Left colon (tissue), 2 donors: ENCODE data around the gene WAC. TPM values are rescaled to one million over a fixed set of nuclear protein-coding genes. Genes with fewer than 3 reads are reported as not detected.
"Not testable (repeated sequence)": the region's sequence is repeated elsewhere in the genome, so short reads cannot be mapped to it uniquely, and the experiment has no call there.

Experiments used
- ATAC-seq: fragments of 200-7000 bp; cut with Tn5 transposase; one replicate; pipeline ENCODE4 v1.9.1; 2020; ENCODE audit warnings: mild to moderate bottlenecking, moderate library complexity
- DNase-seq, 2 donors: peaks; one replicate each; pipeline ENCODE4 v3.0.0-alpha.2; 2020
- intact Hi-C, 2 donors: fragments of 100-400 bp; cut with DNase I in 1 of 2; cut with micrococcal nuclease in 1 of 2; formaldehyde crosslinking; loops; one replicate each; pipeline versions ENCODE4 v1.11.2 to v1.14.0; 2022; cut with DNase I, micrococcal nuclease
- total RNA-seq, 2 donors: library from RNA; stranded (reverse); fragmentation: NEBNext Ultra II Directional; extraction: Animal tissue kit (Norgen Biotek cat#: 25700); gene quantifications; one replicate each; pipeline ENCODE4 v1.2.1, GENCODE V29; 2021
- donor health status: DM: no; HTN: no; CAD: no.
- donor health status: DM: yes; HTN: yes; CAD: no.

Gene WAC
- total RNA-seq, 2 donors from 2014 or later: 96.9 to 112 TPM

DNA sequence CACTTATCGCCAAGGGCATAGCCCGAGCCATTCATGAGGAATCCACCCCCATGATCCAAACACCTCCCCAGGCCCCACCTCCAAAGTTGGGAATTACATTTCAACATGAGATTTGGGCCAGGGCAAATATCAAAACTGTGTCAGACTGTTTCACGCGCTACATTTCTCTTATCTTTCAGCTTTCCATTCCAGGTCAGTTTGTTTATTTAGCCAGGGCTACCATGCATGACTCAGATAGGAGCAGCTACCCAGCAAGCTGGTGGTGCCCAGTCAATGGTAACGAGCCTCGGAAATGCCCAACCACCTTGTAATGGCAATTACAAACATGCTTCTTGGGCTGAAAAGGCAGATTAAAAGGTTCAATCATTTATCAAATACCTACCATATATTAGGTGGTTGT is 100.8 kb downstream of the WAC start:
- intact Hi-C loops: no loop called here
- ATAC-seq (no peak), DNase-seq (no peak)

DNA sequence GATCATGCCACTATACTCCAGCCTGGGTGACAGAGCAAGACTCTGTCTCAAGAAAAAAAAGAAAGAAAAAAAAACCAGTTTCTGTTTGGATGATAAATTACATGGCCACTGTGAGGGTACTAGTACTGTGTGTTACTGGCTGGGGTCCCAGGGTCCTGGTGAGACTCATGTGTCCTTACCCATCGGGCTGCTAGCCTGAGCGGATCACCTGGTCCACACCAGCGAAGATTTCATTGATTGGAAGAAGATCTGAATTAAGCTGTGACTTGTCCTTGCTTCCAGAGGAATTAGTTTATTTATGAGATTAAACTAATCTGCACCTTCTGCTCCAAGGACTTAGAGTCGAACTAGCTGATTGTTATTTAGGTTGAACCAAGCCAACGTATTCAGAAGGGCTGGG is 104.4 kb downstream of the WAC start:
- ATAC-seq: no peak
- no peak for DNase-seq
- intact Hi-C loops: no loop called here

GRCh38 chr10:28638392-28638791 is 105.5 kb downstream of the WAC start:
- ATAC-seq (no peak), DNase-seq (no peak)
- intact Hi-C loops: no loop called here

GRCh38 chr10:28640551-28640950 is 107.6 kb downstream of the WAC start:
- no peak for DNase-seq
- intact Hi-C loops: no loop called here
- ATAC-seq: no peak

- intact Hi-C loops: no loop called here
- ATAC-seq: no peak
- DNase-seq: no peak
Measured at GRCh38 chr10:28644647-28645046, 111.7 kb downstream of the WAC start.

DNA sequence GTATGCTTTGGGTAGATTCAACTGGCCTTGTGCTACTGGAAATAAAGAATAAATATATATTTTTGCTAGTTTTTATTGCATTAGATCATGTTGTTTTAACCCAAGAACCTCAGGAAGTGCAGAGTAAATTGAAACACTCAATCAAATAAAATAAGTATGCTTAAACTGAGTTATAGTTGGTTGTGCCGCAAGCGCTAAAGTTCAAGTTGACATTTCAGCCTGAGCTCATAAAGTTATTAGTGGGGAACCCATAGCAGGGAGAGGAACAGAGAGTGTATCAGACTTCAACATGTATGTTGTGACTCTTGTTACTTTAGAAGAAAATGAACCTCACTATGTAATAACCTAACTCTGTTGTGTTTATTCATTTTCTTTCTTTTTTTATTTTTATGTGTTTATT is 119.2 kb downstream of the WAC start:
- DNase-seq: no peak
- intact Hi-C loops: no loop called here
- ATAC-seq: no peak

DNA sequence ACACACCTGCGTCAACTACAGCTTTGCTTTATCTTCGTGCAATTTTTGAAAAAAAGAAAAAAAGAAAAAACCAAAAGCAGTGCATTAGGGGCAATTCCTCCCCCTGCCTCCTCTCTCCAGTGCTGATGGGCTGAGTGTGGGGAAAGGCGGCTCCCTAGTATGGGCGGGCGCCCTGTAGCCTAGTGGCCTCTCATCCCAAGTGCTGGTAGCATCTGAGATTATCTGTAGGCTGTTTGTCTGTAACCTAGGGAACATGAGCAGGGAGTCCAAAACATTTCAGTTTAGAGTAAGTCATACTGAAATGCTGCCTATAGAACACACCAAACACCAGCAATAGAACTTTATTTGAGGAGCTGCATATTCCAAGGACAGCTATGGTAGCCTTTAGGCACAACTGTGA is 119.8 kb downstream of the WAC start:
- intact Hi-C loops: no loop called here
- no peak for ATAC-seq
- DNase-seq: no peak

GRCh38 chr10:28658824-28659223 is 125.9 kb downstream of the WAC start:
- DNase-seq, intact Hi-C loops, ATAC-seq: not testable (repeated sequence)

DNA sequence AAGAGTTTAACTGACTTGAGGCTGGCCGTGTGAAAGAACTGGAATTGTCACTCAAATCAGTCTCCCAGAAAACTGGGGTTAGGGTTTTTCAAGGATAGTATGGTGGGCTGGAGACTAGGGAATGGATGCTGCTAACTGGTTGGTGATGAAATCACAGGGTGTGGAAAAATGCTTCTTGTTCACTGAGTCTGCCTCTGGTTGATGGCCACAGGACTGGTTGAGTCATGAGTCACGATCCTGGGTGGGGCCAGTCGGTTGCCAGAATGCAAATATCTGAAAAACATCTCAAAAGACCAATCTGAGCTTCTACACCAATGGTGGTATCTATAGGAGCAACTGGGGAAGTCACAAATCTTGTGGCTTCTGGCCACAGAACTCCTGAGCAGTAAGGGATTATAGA is 128.1 kb downstream of the WAC start:
- intact Hi-C loops: loop anchor here in 1 of 2 donors (5.0 kb wide), 2 partner anchors 331 to 646 kb away; no protein-coding TSS in a partner anchor
- ATAC-seq: no peak
- DNase-seq: no peak

DNA sequence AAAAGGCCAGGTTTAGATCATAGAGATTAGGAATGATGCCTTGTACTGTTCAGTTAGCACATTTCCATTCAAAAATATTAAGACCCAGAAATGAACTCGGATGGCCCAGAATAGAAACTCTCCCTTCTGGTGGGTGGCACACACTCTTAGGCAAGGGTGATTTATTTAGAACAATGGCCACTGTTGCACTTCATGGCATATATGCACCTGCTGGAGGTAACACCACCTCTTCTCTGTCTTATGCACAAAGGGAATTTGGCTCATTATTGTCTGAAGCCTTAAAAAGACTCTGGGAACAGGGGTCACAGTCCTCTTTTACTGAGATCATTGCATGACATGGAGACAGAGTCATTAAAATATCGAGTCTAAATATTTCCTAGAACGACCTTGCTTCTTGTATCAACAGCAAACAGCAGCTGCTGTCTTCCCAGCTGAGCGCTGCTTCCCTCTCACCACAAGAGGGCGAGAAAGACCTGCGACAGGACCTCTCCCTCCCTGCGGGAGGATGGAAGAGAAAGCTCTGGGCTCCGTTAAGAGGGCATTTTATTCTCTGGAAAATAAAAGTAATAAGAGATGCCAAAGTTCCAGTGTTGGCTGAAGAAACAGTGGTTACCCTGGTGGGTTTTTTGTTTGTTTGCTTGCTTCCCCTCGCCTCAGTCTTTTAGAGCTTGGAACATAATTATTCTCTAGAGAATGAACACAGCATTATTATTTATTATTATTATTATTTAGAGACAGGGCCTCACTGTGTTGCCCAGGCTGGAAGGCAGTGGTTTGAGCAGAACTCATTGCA is 130.9 kb downstream of the WAC start:
- intact Hi-C loops: loop anchor here in 1 of 2 donors (5.0 kb wide), 2 partner anchors 329 to 644 kb away; no protein-coding TSS in a partner anchor
- ATAC-seq (peak; percentile 96), DNase-seq (peak; percentile 67 to 69)

- no peak for ATAC-seq
- no peak for DNase-seq
- intact Hi-C loops: loop anchor here in 1 of 2 donors (5.0 kb wide), 2 partner anchors 328 to 643 kb away; no protein-coding TSS in a partner anchor
Measured at GRCh38 chr10:28664369-28664740, 131.4 kb downstream of the WAC start.

- intact Hi-C loops: no loop called here
- DNase-seq (no peak), ATAC-seq (no peak)
Measured at GRCh38 chr10:28666751-28667467, 134.0 kb downstream of the WAC start.

GRCh38 chr10:28668363-28669226 is 135.7 kb downstream of the WAC start:
- intact Hi-C loops: no loop called here
- DNase-seq: peak in 1 of 2 donors; percentile 45
- ATAC-seq: peak; percentile 88

DNA sequence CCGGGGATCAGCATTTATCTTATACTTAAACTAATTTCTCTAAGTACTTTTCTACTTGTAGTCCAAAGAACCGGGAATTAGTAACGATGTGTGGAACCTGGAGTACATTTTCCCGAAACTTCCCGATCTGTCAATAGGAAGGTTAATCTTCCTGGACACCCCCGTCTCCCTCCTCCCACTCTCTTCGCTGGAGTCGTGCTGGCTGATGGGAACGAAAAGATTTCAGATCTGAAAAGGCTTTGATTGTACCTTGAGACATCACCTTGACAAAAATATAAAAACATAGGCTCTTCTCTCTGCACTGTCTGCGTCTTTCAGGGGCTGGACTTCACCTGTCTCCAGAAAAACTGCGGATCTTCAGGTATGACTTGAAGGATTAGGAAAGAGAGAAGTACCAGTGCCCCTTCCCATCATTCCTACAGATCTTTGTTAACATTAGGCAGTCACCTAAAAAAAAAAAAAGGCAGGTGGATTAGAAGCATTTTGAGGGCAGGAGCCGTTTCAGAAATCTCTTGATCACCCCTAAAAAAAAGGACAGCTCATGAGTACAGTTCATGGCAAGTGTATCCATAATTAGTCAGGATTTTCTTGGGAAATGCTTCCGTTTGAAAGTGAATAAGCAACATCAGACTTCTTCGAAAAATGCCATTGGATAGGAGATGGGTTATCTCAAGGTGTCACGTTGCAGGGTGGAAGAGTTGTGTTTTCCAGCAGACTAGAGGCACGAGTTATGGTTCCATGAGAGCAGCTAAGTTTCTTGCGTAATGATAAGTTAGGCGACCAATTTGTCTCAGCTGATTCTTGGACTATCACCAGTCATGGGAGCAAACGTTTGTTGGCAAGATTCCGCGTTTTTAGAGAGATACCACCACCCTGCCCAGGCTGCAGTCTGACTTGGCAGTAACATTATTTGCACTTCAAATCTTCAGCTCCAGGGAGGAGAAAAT is 136.6 kb downstream of the WAC start:
- ATAC-seq (no peak), DNase-seq (no peak)
- intact Hi-C loops: loop anchor here in 1 of 2 donors (10.0 kb wide), 1 partner anchor 465 kb away; no protein-coding TSS in a partner anchor
